ENCODE data around the gene TMEM106C.

TMEM106C gene, protein sequence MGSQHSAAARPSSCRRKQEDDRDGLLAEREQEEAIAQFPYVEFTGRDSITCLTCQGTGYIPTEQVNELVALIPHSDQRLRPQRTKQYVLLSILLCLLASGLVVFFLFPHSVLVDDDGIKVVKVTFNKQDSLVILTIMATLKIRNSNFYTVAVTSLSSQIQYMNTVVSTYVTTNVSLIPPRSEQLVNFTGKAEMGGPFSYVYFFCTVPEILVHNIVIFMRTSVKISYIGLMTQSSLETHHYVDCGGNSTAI

DNA sequence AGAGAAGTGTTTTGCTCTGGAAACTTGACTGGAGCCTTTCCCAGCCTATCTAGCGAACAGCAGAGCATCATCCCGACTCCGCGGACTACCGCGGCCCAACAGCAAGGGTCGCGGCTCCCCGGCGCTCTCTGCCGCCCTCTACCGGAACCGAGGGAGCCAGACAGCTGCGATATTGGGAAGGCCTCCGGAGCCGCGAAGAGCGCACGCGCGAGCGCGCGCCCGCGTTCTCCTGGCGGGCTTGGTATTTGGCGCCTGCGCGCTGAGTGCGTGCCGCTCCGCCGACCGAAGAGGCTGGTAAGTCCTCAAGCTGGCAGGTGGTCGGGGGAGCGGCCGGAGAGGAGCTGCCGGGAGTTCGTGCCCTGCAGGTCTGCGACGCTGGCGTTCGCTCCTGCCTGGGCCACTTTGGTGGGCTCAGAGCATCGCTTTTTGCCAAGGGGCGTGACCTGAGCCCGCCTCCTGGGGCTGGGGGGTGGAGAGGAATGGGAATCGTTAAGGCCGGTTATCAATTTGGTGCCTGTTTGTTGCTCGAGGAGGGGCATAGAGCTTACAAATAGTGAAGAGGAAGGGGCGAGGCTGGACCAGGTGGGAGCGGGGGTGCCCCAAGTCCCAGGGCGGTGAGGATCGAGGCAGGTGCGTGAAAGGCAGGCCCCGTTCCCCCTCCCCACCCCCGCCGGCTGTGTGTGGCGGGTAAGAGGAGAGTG lies at the start of gene TMEM106C:
TSS of gene TMEM106C (plus strand) at position 257 of the 701 bp plus-strand sequence. CDS start 641 bp downstream, outside the sequence.
- peak; percentile 94 for DNase-seq

DNA sequence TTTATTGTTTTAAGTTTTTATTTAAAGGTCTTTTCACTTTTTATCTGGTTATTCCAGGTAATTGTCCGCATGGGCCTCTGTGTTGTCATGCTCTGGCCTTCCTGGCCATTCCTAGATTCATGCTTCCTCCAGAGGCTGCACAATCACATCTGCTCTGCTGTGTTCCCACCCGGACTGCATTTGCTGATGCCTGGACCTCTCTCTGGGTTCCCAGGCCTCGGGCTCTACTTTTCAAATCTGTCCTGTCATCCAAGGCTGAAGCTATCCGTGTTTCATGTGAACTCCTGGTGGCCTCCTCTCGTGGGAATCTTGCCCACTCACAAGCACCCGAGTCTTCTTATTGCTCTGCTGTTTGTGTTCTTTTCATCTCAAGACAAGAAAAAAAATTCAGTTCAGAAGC lies 42.5 kb upstream of the TMEM106C start:
- no peak for DNase-seq

DNA sequence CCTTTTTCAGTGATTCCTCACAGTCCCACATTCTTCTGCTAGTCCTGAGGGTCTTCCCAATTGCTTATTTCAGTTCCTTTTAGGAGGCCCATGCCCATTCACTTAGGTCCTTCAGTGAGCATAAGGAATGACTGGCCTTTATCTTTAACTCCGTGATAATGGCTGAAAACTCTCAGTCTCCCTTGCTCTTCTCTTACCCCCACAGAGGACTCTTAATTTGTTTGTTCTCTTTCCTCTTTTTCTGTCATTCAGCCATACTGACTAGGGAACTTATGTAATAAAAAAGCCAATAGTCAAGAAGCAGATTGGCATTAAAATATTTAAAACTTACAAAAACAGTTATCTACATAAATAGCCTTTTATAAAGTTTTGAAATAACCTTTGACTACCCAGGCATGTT lies 41.5 kb upstream of the TMEM106C start:
- no peak for DNase-seq

DNA sequence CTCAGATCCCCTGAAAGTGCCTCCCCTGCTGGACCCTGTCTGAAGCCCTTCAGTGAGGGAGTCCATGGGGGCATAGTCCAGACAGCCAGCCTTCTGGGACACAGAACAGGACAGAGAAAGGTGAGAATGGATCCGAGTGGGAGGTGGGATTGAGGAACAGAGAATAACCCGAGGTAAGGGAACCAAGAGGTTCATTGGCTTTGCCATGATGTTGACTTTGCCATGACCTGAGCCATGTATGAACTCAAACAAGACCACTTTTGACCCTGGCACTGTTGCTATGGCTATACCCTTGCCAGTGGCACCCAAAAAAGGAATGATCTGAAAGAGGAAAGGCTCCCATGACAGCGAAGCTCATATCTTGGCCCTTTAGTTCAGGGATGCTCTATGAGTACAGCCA lies 36.0 kb upstream of the TMEM106C start:
- DNase-seq, result no peak

DNA sequence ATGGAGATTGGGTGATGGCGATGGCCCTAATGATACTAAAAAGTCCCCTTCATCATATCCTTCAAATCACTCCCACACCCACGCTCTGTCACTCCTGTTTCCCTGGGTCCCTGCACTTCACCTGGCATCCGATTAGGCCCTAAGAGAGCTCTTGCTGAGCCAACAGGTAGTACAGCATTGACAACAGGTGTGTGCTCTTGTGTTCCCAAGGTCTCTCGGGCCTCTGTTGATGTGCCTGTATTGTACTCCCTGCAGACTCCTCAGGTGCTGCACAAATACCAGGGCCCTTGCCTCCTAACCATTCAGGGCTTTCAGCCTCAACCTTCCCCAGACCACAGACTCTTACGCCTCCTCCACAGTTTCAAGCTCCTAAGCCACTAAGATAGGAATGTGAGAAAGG lies 32.8 kb upstream of the TMEM106C start:
- DNase-seq, result no peak

DNA sequence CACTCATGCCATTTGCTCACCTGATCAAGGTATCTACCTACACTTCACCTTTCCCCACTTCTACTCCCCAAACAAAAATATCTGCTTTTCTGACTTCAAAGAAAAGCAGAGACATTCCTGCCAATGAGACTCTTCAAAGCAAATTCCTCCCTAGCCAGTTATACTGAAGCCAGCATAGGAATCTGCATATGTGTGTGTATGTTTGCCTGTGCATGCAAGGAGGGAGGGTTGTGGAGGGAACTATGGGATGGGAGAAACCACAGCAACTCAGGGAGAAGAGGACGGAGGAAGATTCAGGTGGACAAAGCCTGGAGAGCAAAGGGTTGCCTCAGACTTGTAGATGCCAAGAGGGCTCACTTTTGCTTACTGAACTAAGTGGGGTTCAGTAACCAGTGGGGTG lies 32.2 kb upstream of the TMEM106C start:
- no peak for DNase-seq

DNA sequence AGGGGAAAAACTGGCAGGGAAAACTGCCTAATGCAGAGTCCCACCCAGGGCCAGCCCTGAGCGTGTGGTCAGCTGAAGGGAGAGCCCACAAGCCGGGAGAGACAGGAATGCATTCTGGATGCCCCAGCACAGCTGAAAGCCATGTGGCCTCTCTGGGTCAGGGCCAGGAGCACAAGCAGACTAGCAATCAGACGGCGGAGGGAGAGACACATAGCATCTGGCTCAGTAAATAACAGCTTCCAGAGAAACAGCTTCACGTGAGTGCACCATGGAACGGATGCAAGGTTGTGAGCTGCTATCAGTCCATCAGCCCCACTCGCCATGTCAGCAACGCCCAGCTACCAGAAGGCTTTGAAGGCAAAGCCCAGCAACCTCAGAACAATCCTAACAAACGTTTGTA lies 28.2 kb upstream of the TMEM106C start:
- DNase-seq, result no peak

DNA sequence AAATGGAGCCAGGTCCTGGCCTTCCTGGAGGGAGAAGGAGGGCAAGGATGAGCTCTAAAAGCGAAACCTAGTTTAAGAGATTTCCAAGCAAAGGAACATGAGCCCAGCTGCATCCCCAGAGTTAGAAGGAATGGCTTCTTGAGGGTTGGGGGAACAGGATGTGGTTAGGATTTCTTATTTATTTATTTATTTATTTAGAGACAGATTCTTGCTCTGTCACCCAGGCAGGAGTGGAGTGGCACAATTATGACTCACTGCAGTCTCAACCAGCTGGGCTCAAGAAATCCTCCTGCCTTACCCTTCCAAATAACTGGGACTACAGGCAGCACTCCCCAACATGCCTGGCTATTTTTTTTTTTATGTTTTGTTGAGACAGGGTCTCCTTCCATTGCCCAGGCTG lies 25.3 kb upstream of the TMEM106C start:
- no peak for DNase-seq

DNA sequence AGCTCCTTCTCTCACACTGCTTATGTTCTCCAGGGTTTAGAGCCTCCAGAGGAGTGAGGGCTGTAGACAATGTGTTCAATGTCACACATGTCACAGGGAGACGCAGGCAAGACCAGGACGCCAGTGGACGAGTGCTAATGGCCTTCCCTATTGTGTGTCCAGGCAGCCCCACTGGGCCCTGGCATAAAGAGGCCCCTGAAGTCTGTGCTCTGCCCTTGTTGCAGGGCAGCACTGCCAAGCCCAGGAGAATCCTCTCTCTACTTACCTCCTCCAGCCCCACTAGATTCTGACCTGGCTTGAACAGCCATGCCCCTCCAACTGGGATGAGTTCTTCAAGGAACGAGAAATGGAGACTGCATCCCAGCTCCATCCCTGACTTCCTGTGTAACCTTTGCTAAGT lies 24.8 kb upstream of the TMEM106C start:
- no peak for DNase-seq

DNA sequence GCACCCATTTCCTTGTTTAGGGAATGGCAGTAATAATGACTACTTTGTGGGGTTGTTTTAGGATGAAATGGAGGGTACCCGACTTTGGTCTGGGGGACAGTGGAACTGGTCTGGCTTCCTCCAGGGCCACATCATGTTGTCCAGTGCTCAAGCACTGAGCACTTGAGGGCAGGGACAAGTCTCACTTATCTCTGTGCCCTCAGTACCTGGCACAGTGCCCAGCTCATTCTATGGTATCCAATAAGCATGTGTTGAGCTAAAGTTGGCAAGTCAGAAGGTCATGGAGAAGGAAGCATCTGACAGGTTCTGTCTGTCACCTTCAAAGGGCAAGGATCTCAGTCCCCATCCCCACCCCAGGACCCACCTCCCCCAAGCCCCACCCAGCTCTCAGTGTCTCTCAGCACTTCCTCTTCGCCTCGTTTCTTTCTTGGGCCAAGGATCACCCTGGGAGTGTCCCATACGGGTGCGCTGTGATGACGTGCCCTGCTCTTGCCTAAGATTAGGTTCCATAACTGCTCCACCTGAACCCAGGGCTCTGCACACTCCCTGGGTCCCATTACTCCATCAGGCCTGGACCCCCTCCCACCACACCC lies 24.3 kb upstream of the TMEM106C start:
- no peak for DNase-seq

DNA sequence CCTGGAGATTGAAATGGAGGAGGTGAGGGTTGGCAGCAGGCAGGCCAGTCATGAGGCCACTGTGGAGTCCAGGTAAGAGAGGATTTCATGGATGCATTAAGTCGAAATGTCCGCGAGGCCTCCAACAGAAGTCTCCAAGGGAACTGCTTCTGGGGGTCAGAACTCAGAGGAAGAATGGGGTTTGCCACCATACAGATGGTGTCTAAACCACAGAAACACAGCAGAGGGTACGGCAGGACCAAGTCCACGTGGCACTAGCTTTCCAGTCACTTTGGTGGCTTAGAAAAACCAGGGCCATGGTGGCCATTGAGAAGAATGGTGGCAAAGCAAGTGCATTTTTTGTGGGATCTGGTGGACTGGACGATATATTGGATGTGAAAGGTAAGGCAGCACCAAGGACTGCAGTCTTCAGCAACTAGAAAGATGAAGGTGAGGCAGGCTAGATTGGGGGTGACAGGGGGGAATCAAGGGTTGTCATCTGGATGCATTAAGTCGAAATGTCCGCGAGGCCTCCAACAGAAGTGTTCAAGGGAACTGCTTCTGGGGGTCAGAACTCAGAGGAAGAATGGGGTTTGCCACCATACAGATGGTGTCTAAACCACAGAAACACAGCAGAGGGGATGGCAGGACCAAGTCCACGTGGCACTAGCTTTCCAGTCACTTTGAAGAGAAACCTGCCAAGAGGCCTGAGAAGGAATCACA lies 22.5 kb upstream of the TMEM106C start:
- no peak for DNase-seq

DNA sequence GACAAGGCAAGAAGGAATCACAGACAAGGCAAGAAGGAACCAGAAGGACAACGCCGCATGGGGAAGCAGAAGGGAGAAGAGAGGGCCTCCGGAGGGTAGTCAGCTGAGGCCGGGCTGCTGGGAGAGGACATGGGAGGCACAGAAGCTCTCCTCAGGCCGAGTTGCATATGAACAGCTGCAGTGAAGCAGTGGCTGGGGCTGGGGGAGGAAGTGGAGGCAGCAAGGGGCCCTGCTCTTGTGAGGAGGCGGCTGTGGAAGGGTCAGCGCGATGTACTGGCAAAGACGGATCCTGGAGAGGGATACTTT lies 22.0 kb upstream of the TMEM106C start:
- no peak for DNase-seq

DNA sequence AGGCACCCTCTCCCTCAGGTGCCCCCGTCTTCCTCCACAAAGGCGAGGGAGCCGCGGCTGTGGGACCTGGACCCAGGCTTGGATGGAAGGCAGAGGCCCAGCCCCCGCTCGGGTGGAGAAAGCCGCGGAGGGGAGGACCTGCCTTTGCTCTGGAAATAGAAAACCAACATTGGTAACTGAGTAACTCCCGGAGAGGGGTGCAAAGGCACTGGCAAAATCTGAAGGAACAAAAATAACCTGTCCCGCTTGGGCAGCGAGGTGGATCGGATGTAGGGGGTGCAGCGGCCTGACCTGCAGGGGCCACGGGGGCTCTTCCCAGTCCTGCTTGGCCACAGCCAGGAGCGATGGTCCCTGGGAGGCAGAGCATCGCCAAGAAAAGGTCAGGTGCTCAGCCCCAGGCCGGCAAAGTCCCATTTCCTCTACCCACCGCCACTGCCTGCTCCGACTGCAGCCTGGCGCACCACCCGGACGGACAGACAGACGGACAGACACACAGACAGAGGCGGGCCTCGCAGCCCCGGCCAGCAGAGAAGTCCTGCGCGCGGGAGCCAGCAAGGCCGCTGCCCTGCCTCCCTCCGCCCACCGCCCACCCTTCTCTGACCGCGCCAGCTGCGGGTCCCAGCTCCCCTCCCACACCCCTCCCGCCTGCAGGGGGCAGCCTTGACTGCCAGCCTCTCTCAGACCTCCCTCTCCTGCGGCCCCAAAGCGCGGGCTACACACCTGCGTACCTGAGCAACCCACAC lies 21.4 kb upstream of the TMEM106C start:
- DNase-seq, result no peak

DNA sequence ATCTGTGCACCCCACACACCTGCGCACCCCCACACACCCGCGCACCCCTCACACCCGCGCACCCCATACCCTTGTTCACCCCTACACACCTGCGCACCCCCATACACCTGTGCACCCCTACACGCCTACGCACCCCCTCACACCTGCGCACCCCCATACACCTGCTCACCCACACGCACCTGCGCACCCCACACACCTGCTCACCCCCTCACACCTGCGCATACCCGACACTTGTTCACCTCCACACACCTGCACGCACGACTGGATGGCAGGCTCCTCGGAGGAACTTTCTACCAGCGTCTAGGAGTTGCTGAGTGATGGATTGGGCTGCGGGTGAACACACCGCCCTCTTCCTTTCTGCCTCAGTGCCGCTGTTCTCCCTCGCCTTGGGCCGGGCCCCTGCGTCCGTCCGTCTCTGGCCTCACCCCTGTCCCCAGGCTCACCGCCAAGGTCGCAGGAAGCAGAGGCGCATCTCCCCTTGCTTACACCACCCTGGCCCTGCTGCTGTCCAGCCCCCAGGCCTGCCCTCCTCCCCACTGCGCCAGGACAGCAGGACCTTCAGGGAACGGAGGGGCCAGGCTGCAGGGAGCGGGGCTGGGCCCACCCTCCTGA lies 20.7 kb upstream of the TMEM106C start:
- no peak for DNase-seq

DNA sequence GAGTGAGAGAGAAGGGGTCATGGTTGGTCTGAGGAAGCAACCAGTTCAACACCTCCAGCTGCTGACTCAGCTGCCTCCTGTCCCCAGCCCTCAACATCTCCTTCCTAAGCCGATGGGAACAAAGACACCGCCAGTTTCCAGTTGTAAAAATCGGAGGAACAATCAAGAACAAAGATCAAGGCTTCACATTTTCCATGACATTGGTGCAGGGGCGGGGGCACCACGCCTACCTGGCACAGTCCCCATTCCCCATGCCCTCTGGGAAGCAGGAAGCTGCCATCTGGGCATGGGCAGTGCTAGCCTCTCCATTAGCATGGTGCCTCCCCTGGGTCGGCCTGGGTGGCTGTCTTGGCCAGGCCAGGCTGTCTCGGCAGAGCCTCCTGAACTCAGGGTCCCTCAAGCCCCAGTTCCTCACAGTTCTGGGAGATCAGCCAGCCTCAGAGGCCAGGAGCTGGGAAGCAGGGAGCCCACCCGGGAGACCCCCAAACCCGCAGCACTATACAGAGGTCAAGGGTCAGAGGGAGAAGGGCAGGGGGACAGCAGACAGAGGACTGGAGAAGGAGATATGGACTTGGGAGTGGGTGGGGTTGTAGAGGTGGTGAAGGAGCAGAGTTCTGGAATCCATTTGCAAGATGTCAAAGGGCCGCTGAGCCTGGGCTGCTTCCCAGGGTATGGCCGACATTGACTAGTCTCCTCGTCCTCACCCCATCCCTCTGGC lies 19.6 kb upstream of the TMEM106C start:
- DNase-seq, result no peak

DNA sequence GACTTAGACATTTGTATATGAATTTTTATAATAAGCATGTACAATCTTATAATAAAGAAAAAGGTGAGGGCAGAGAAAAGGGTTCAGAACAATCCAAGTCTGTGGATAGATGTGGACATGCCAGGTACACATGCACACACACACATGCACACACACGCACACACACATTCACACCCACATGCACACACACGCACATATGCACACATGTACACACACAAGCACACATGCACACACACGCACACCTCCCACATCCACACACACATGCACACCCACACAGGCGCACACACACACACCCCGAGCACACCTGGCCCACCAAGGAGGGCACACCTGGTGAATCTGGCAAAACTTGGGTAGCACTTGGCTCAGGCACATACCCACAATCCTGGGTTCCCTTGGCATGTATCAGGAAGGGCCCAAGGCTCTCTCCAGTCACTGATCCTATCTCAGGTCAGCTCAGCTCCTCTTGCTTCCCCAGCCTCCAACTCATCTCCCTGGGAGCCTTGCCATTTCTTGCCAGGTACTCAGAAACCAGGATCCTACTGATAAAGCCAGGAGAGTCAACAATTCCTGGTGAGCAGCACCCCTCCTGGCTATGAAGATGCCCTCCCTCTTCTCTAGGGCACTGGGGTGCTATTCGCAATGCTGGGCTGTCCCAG lies 18.6 kb upstream of the TMEM106C start:
- no peak for DNase-seq

DNA sequence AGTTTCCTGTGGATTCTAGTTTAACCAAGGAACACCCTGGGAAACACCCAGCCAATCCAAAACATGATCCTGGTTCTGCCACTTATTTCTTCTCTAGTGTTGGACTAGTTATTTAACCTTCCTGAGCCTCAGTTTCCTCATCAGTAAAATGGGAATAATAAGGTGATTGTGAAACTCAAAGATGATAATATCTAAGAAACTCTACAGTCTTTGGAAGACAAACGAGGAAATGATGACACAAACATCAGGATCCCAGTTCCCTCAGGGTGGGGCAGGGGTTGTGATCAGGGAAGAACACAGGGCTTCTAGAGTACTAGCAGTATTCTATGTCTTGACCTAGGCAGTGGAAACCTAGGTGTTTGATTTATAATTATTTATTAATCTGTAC lies 18.1 kb upstream of the TMEM106C start:
- no peak for DNase-seq

DNA sequence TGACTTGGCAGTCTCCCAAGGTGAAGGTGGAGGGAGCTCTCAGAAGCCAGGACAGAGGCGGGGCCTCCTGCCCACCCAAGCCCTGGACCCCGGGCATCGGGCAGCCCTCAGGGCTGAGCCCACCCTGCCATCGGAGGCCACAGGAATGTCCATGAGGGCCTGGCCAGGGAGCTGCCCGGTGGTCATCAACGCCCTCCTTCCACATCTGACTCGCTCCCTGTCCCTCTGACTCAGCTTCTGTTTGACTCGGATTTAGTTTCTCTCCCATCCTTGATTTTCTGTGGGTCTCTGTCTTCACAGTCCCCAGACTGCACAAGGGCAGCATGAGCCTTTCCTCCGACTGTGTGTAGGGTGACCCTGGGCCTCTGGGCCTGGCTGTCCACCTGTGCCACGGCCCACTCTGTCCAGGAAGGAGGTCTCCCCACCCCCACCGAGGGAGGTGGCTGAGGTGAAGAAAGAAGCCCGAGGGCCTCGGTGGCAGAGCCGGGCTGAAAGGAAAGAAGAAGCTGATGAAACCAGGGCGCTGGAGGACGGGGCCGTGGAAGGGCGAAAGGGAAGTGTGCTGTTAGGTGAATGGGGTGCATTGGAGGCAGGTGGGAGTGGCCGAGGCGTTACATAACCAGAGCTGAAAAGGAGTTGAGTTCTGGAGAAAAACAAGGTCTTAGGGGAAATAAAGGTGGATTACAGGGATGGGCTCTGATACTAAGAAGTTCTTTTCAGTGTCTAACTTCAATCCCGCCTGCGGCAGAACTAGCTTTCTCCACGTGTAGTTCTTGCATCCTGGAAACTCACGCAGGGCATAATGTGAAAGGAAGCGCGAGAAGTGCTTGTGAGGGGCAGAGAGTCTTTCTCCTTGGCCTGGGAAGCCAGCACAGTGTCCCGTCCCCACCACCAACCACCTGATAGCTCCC lies 16.7 kb upstream of the TMEM106C start:
- no peak for DNase-seq

DNA sequence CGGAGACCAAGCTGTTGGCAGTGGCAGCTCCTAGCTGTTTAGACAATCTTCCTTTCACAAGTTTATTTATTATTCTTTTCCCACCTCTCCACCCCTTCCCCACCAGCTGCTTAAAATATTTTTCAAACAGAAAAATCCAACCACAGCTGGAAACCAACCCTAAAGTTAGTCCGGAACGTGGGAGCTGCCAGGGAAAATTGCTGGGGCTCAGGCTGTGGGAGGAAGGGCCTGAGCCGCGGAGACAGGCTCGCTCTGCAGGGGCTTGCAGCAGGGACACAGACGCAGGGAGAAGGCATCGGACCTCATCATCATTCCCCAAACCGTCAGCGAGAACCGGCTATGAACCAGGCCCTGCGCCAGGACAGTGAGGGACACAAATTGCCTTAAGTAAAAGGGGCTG lies 16.1 kb upstream of the TMEM106C start:
- DNase-seq, result no peak
